AG09309 (cell line): ENCODE data around the gene GFI1B.
"Not testable (repeated sequence)": the region's sequence is repeated elsewhere in the genome, so short reads cannot be mapped to it uniquely, and the experiment has no call there.

Experiments used
- DNase-seq: peaks from one replicate; pipeline ENCODE4 v3.0.0-alpha.2; 2010; ENCODE audit warnings: low read depth
- H3K4me3 ChIP-seq: 2 replicates; pipeline ENCODE4 v1.5.1; 2011; ENCODE audit warnings: mild to moderate bottlenecking, low read depth, low read length, moderate library complexity; ENCODE audit not compliant: control insufficient read depth
- TF ChIP-seq, protein P1 (sequence below): IDR thresholded peaks from 2 replicates; pipeline ENCODE4 v1.5.1; 2011; ENCODE audit warnings: mild to moderate bottlenecking, low read depth, low read length, inconsistent platforms; ENCODE audit not compliant: insufficient read depth, control insufficient read depth; ENCODE audit errors: missing control alignments

Gene GFI1B

DNA sequence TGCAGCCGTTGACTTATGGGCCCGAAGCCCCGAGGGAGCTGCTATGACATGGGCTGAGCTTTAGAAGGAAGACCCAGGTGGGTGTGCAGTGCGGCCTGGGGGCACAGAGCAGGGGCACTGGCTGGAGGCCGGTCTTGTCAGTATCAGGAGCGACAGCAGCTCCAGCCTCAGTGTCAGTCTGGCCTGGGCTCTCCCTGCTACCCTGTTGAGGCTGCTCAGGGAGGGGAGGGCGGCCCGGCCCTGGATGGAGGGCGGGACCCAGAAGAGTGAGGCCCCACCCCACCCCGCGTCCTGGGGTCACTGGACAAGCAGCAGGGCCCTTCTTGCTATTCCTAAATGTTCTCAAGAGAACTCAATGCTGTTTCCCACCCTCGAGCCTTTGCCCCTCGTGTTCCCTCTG lies 18.0 kb downstream of the GFI1B start:
- TF ChIP-seq, protein P1, sequence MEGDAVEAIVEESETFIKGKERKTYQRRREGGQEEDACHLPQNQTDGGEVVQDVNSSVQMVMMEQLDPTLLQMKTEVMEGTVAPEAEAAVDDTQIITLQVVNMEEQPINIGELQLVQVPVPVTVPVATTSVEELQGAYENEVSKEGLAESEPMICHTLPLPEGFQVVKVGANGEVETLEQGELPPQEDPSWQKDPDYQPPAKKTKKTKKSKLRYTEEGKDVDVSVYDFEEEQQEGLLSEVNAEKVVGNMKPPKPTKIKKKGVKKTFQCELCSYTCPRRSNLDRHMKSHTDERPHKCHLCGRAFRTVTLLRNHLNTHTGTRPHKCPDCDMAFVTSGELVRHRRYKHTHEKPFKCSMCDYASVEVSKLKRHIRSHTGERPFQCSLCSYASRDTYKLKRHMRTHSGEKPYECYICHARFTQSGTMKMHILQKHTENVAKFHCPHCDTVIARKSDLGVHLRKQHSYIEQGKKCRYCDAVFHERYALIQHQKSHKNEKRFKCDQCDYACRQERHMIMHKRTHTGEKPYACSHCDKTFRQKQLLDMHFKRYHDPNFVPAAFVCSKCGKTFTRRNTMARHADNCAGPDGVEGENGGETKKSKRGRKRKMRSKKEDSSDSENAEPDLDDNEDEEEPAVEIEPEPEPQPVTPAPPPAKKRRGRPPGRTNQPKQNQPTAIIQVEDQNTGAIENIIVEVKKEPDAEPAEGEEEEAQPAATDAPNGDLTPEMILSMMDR: no peak
- DNase-seq: no peak
- H3K4me3 ChIP-seq: no peak overlapping the region

DNA sequence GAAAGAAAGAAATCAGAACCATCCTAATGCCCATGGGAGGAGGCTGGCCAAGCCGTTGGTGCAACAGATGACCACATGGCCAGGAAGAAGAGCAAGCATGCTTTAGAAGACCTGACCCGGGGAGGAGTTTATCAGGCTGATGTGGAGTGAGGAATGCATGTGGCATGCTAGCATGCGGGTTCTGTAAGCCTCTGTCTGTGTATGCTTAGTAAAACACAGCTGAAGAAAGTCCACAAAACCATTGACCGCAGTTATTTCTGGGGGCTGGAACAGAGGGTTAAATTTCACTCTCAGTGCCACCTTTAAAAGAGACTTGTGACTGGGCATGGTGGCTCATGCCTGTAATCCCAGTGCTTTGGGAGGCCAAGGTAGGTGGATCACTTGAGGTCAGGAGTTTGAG lies 19.1 kb downstream of the GFI1B start:
- no peak overlapping the region for H3K4me3 ChIP-seq
- no peak for DNase-seq
- TF ChIP-seq, protein P1: no peak

DNA sequence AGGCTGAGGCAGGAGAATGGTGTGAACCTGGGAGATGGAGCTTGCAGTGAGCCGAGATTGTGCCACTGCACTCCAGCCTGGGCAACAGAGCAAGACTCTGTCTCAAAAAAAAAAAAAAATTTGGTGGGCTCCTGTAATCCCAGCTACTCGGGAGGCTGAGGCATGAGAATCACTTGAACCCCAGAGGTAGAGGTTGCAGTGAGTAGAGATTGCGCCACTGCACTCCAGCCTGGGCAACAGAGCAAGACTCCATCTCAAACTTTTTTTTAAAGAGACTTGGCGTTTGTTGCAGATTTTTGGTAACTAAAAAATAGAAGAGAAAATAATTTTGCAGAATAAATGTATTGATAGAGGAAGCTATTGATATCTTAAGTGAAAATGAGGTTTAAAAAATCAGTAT lies 19.7 kb downstream of the GFI1B start:
- not testable (repeated sequence) for H3K4me3 ChIP-seq, DNase-seq

DNA sequence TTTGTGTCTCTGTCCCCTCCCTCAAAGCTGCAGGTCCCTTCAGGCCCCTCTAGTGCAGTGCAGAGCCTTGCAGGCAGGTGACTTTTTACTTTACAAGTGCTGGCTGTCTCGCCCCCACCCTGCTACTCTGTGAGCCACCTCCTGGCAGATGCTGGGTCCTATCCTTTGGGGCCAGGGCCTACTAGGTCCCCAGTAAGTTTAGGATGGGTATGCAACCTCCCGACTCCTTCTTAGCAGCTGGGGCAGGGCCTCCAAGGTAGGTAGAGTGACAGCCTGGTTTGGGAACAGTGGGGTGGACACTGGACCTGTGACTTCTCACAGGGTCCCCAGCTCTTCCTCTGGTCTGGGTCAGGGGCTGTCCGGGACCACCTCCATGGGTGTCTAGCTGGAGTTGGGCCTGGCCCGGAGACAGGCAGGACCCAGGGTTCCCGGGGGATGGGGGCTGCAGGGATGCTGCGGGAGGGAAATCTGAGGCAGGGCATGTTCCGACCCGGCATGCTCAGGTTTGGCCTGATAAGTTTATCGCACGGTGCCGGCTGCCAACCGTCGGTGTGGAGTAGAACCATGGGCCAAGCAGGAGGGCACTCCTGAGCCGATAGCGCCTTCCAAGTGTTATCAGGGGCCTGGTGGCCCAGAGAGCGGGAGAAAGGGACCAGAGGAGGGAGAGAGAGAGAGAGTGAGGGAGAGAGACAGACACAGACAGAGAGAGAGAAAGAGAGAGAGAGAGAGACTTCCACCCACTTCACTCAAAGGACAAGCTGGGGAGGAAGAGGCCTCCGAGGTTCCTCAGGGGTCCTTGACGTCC lies 20.5 kb downstream of the GFI1B start:
- TF ChIP-seq, protein P1: no peak
- no peak for DNase-seq

DNA sequence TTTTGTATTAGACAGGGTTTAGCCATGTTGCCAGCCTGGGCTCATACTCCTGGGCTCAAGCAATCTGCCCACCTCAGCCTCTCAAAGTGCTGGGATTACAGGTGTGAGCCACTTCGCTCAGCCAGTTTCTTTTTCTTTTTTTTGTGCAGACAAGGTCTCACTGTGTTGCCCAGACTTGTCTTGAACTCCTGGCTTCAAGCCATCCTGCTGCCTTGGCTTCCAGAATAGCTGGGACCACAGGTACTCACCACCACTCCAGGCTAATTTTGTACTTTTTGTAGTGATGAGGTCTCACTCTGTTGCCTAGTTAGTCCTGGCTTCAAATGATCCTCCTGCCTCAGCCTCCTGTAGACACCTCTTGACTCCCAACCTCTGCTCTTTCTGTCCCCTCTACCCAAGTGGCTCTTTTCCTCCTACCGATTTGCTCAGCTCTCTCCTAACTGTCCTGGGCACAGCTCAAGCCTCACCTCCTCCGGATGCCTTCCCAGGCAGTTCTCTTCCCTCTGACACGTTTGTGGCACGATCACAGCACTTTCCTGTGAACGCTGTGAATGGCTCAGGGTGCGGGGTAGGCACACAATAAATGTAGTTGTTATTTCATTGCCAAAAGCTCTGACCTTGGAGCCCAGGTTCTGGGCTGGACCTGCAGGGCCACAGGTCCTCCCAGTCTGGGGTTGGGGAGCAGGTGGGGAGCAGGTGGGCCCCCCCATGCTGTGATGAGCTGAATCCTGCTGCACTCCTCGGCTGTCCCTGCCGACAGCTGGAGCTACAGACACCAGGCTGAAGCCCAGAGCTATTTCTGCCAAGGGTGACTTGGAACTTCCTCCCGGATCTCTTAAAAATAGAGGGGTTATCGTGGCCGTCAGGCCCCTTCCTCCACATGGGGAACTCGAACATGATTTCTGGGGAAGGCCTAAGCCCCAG lies 23.9 kb downstream of the GFI1B start:
- no peak for DNase-seq
- no peak overlapping the region for H3K4me3 ChIP-seq
- TF ChIP-seq, protein P1: no peak

More for the DNA sequence above, 20.5 kb downstream of the GFI1B start:
- no peak overlapping the region for H3K4me3 ChIP-seq

DNA sequence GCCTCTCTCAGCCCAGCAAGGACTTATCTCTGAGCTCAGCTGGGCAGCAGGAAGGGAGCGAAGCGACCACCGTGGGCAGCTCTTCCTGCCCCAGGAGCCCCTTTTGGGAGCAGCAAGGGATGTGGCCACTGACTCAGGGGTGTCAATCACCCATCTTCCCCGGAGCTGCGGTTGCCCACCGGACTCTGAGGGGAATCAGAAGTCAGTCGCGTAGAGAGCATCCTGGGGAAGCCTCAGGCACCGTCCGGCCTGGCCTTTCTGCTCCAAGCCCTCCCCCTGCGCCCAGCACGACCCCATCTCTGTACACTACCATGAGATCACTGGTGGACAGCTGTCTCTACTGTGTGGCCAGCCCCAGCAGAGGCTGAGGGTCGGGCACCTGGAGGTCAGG lies 24.6 kb downstream of the GFI1B start:
- TF ChIP-seq, protein P1: no peak
- no peak overlapping the region for H3K4me3 ChIP-seq
- no peak for DNase-seq

DNA sequence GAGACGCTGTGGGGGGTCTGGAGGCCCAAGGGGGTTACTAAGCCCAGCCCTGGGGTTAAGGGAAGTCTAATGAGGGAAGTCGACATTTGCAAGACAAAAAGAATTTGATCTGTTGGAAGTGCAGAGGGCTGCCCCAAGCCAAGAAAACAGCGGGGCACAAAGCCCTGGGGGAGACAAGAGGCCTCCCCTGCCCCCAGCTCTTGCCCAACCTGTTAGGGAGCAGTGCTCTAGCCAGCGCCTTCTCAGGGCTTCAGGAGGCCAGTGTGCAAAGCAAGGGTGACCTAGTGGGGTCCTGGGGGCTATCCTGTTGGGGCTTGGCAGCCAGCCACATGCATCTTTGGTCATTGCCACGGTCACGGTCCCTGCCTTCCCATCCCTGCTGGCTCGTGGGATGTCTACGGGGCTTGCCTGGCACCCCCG lies 25.2 kb downstream of the GFI1B start:
- H3K4me3 ChIP-seq: no peak overlapping the region
- TF ChIP-seq, protein P1: no peak
- no peak for DNase-seq
